H1 (cell line): ENCODE results near the gene KLHL41. TPM values are rescaled to one million over a fixed set of nuclear protein-coding genes. Genes with fewer than 3 reads are reported as not detected.

Experiments used
- CTCF ChIA-PET: fragments of 300-600 bp; sonication (Branson Sonifier 250); formaldehyde crosslinking; loops from one replicate; lab custom pipeline; 2021; ENCODE audit not compliant: partially characterized antibody; lab: Charles Lee
- POLR2A ChIA-PET: fragments of 300-600 bp; sonication (Branson Sonifier 250); formaldehyde crosslinking; loops from one replicate; lab custom pipeline; 2021; ENCODE audit warnings: inconsistent platforms; ENCODE audit not compliant: partially characterized antibody; lab: Charles Lee
- DNase-seq, 2 experiments: peaks; one replicate each; pipeline versions ENCODE4 v3.0.0 to v3.0.0-alpha.2; 2010 to 2022; ENCODE audit warnings: low spot score in 2 of 2, low read depth in 1 of 2, mixed read lengths in 1 of 2
- FAIRE-seq: peaks from 2 replicates; lab custom pipeline; 2011; peaks lifted over from hg19 to GRCh38; lab: Jason Lieb, UNC
- H2AFZ ChIP-seq: 2 replicates; pipeline ENCODE4 v1.8.1; 2012; ENCODE audit warnings: low read length, inconsistent platforms
- H2AK5ac ChIP-seq: 2 replicates; pipeline ENCODE4 v1.6.1; 2013; ENCODE audit warnings: low read depth, low read length
- H2BK120ac ChIP-seq: replicated peaks from 2 replicates; pipeline ENCODE3; 2013; ENCODE audit warnings: low read depth, low read length, inconsistent platforms
- H2BK12ac ChIP-seq: 2 replicates; pipeline ENCODE4 v1.6.1; 2013; ENCODE audit warnings: low read depth, low read length
- H2BK15ac ChIP-seq: 2 replicates; pipeline ENCODE4 v1.6.1; 2013; ENCODE audit warnings: low read length
- H2BK20ac ChIP-seq: 2 replicates; pipeline ENCODE4 v1.6.1; 2013; ENCODE audit warnings: low read length
- H2BK5ac ChIP-seq: 2 replicates; pipeline ENCODE4 v1.6.1; 2013; ENCODE audit warnings: low read depth, low read length
- H3K14ac ChIP-seq: 2 replicates; pipeline ENCODE4 v1.6.1; 2013; ENCODE audit warnings: inconsistent platforms; ENCODE audit not compliant: insufficient read length
- H3K18ac ChIP-seq: 2 replicates; pipeline ENCODE4 v1.6.1; 2013; ENCODE audit warnings: low read length; ENCODE audit errors: extremely low read depth
- H3K23ac ChIP-seq: 2 replicates; pipeline ENCODE4 v1.6.1; 2013; ENCODE audit warnings: inconsistent platforms; ENCODE audit not compliant: insufficient read length
- H3K23me2 ChIP-seq: 2 replicates; pipeline ENCODE4 v1.6.1; 2013; ENCODE audit warnings: low read depth, low read length
- H3K27ac ChIP-seq: 2 replicates; pipeline ENCODE4 v1.6.1; 2011; ENCODE audit warnings: low read depth, low read length, inconsistent platforms
- H3K27me3 ChIP-seq, 4 experiments: replicated peaks in 1 of 4; 1 replicate in 1 of 4; 2 replicates in 3 of 4; pipeline versions ENCODE4 v1.6.1 to v1.8.1; 2011 to 2013; ENCODE audit warnings: low read length in 3 of 4, mild to moderate bottlenecking in 3 of 4, inconsistent platforms in 2 of 4, mixed read lengths in 2 of 4, moderate library complexity in 1 of 4; ENCODE audit not compliant: control insufficient read depth in 3 of 4, insufficient read depth in 3 of 4; ENCODE audit errors: extremely low read depth in 1 of 4
- H3K36me3 ChIP-seq, 4 experiments: 2 replicates each; pipeline versions ENCODE4 v1.6.1 to v1.8.1; 2011 to 2013; ENCODE audit warnings: mild to moderate bottlenecking in 4 of 4, low read length in 3 of 4, moderate library complexity in 2 of 4, control low read depth in 1 of 4, inconsistent platforms in 1 of 4; ENCODE audit not compliant: insufficient read depth in 4 of 4, control insufficient read depth in 2 of 4
- H3K4ac ChIP-seq: replicated peaks from 2 replicates; pipeline ENCODE3; 2013; ENCODE audit warnings: low read length, low read depth, mixed read lengths, inconsistent platforms; ENCODE audit not compliant: insufficient read length
- H3K4me1 ChIP-seq, 4 experiments: replicated peaks in 1 of 4; 1 replicate in 1 of 4; 2 replicates in 3 of 4; pipeline versions ENCODE4 v1.6.1 to v1.8.1; 2011 to 2013; ENCODE audit warnings: low read length in 3 of 4, inconsistent platforms in 2 of 4, mixed read lengths in 1 of 4; ENCODE audit not compliant: insufficient read depth in 4 of 4, control insufficient read depth in 3 of 4
- H3K4me2 ChIP-seq, 2 experiments: 2 replicates each; pipeline versions ENCODE4 v1.6.1 to v1.8.1; 2011 to 2013; ENCODE audit warnings: low read depth in 2 of 2, low read length in 2 of 2, control low read depth in 1 of 2, inconsistent platforms in 1 of 2, mild to moderate bottlenecking in 1 of 2; ENCODE audit not compliant: insufficient read depth in 1 of 2
- H3K4me3 ChIP-seq, 4 experiments: fragments of 200-600, 300-600 bp in 1 of 4; sonication (generic), shearing (Covaris generic), sonication (Bioruptor Twin) in 1 of 4; 2 replicates each; pipeline versions ENCODE4 v1.5.1 to v1.8.1; 2011 to 2016; ENCODE audit warnings: low read length in 4 of 4, low read depth in 3 of 4, control low read depth in 2 of 4, inconsistent platforms in 2 of 4, mild to moderate bottlenecking in 2 of 4, mixed read lengths in 1 of 4, moderate library complexity in 1 of 4; ENCODE audit not compliant: insufficient read depth in 2 of 4; ENCODE audit errors: extremely low read depth in 1 of 4
- H3K56ac ChIP-seq: replicated peaks from 2 replicates; pipeline ENCODE3; 2013; ENCODE audit warnings: low read depth, mild to moderate bottlenecking, mixed read lengths, low read length, inconsistent platforms; ENCODE audit not compliant: insufficient read length
- H3K79me1 ChIP-seq: 2 replicates; pipeline ENCODE4 v1.6.1; 2013; ENCODE audit warnings: low read depth, low read length, control low read depth
- H3K79me2 ChIP-seq, 2 experiments: 2 replicates each; pipeline versions ENCODE4 v1.6.1 to v1.8.1; 2012 to 2013; ENCODE audit warnings: low read length in 2 of 2, mild to moderate bottlenecking in 2 of 2, inconsistent platforms in 1 of 2; ENCODE audit not compliant: insufficient read depth in 2 of 2, control insufficient read depth in 1 of 2
- H3K9ac ChIP-seq, 4 experiments: replicated peaks in 1 of 4; 1 replicate in 1 of 4; 2 replicates in 3 of 4; pipeline versions ENCODE4 v1.6.1 to v1.8.1; 2011 to 2013; ENCODE audit warnings: low read depth in 3 of 4, low read length in 3 of 4, control low read depth in 2 of 4, mild to moderate bottlenecking in 2 of 4, moderate library complexity in 2 of 4, inconsistent platforms in 1 of 4; ENCODE audit errors: extremely low read depth in 1 of 4
- H3K9me3 ChIP-seq, 2 experiments: 2 replicates each; pipeline versions ENCODE4 v1.6.1 to v1.8.1; 2012 to 2013; ENCODE audit warnings: mild to moderate bottlenecking in 2 of 2, moderate library complexity in 2 of 2, control low read depth in 1 of 2, inconsistent platforms in 1 of 2, low read depth in 1 of 2, low read length in 1 of 2, mixed read lengths in 1 of 2; ENCODE audit not compliant: insufficient read depth in 2 of 2
- H4K20me1 ChIP-seq, 2 experiments: replicated peaks in 1 of 2; 2 replicates each; pipeline versions ENCODE3 to v1.8.1; 2011 to 2013; ENCODE audit warnings: inconsistent platforms in 2 of 2, low read length in 2 of 2, mild to moderate bottlenecking in 1 of 2; ENCODE audit not compliant: insufficient read depth in 2 of 2, control insufficient read depth in 1 of 2
- H4K5ac ChIP-seq: 2 replicates; pipeline ENCODE4 v1.6.1; 2013; ENCODE audit warnings: low read length, low read depth, mixed read lengths, inconsistent platforms; ENCODE audit not compliant: insufficient read length
- H4K8ac ChIP-seq: 2 replicates; pipeline ENCODE4 v1.8.0; 2013; ENCODE audit warnings: mild to moderate bottlenecking, moderate library complexity, low read length, inconsistent platforms; ENCODE audit not compliant: insufficient read depth; ENCODE audit errors: extremely low read depth
- H4K91ac ChIP-seq: replicated peaks from 2 replicates; pipeline ENCODE3; 2013; ENCODE audit warnings: low read length, mixed read lengths, inconsistent platforms; ENCODE audit not compliant: insufficient read length
- BRCA1 ChIP-seq: IDR thresholded peaks from 2 replicates; pipeline ENCODE4 v1.6.1; 2012; ENCODE audit warnings: low read depth, low read length, improper control_type of control experiment
- CBX5 ChIP-seq: fragments of 300-800, 300-1000 bp; sonication (generic); IDR thresholded peaks from 2 replicates; pipeline ENCODE4 v1.7.1; 2016; ENCODE audit warnings: antibody characterized with exemption, low read length, low read depth
- CHD2 ChIP-seq: IDR thresholded peaks from 2 replicates; pipeline ENCODE4 v1.6.1; 2012; ENCODE audit warnings: low read length, improper control_type of control experiment
- CTBP2 ChIP-seq: IDR thresholded peaks from 2 replicates; pipeline ENCODE4 v1.7.0; 2011; ENCODE audit warnings: borderline replicate concordance, mild to moderate bottlenecking, moderate library complexity, mixed read lengths, low read length; ENCODE audit not compliant: insufficient read depth, insufficient read length
- JUN ChIP-seq: IDR thresholded peaks from 2 replicates; pipeline ENCODE4 v1.6.1; 2011; ENCODE audit warnings: low read depth, mild to moderate bottlenecking, improper control_type of control experiment, low read length
- POLR2A ChIP-seq, 2 experiments: IDR thresholded peaks; 1 replicate in 1 of 2; 2 replicates in 1 of 2; pipeline ENCODE4 v1.6.1; 2011; ENCODE audit warnings: low read depth in 2 of 2, low read length in 2 of 2, mild to moderate bottlenecking in 2 of 2; ENCODE audit errors: control extremely low read depth in 1 of 2
- SUZ12 ChIP-seq: fragments of 200-600 bp; sonication (generic); IDR thresholded peaks from 2 replicates; pipeline ENCODE4 v1.6.1; 2012; ENCODE audit warnings: mild to moderate bottlenecking, inconsistent platforms, low read length, moderate library complexity, mixed read lengths
- TAF1 ChIP-seq: IDR thresholded peaks from 2 replicates; pipeline ENCODE4 v1.6.1; 2011; ENCODE audit warnings: mild to moderate bottlenecking, low read depth, low read length
- WGBS, 2 experiments: shearing (Covaris generic) in 1 of 2; methylation state at CpG; one replicate each; pipeline versions ENCODE4 v1.1.6 to v1.1.7; 2013 to 2015; ENCODE audit warnings: low lambda C conversion rate in 2 of 2, mixed read lengths in 2 of 2, inconsistent platforms in 1 of 2, low coverage in 1 of 2, missing lambda C conversion rate in 1 of 2; ENCODE audit not compliant: insufficient replicate concordance in 2 of 2, insufficient coverage in 1 of 2, insufficient read length in 1 of 2; ENCODE audit errors: extremely low coverage in 1 of 2, missing lambda C conversion rate in 1 of 2; 5-methylcytosine and 5-hydroxymethylcytosine counted together
- polyA plus RNA-seq, 7 experiments: library from polyadenylated mRNA; depleted of rRNA in 3 of 7; stranded (reverse) in 5 of 7; unstranded in 2 of 7; fragments of >200 nt in 5 of 7; fragments of 200-250 nt in 2 of 7; gene quantifications; 1 replicate in 5 of 7; 2 replicates in 1 of 7; 4 replicates in 1 of 7; pipeline versions ENCODE4 v1.2.1 to v1.2.3, GENCODE V29; 2011 to 2013; ENCODE audit warnings: missing spikeins in 2 of 7, mixed read lengths in 2 of 7
- total RNA-seq: library from RNA; stranded (reverse); fragmentation: NEBNext Ultra II Directional; extraction: Animal tissue kit (Norgen Biotek cat#: 25700); gene quantifications from 2 replicates; pipeline ENCODE4 v1.2.1, GENCODE V29; 2021
- TF ChIP-seq, protein P1 (sequence below): IDR thresholded peaks from 2 replicates; pipeline ENCODE4 v1.6.1; 2011; ENCODE audit warnings: low read length, improper control_type of control experiment

KLHL41 gene
- total and polyA plus RNA-seq, 2 of the 8 experiments (the other 6 are each of a cell fraction or from before 2014, with no cell fraction given): not detected

DNA sequence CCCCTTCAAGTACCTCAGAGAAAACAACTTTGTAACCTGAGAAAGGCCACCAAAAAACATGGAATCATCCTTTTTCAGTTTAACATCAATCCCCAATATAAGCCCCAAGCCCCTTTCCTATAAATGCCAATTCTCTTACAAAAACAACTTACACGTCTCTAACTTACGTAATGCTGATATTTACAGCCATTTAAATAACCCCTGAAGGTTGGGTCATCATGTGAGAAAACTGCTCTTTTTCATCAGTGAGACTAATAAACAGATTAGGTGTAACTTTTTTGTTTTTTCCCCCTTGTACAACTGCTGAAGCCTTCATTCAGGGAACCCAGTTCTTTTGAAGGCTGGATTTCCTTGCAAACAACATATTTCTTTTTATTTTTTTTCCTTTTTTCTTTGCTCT lies 60.4 kb downstream of the KLHL41 start:
- no peak overlapping the region for H3K4me3 ChIP-seq
- no peak overlapping the region for H4K91ac ChIP-seq
- H3K23me2 ChIP-seq: 0 out of 2 replicates have a peak, but pooled peaks cover 3% of the 10 kb centered on the region
- DNase-seq (no peak), FAIRE-seq (no peak)
- H2BK12ac ChIP-seq: no peak overlapping the region
- TF ChIP-seq CHD2: no peak
- no peak for TF ChIP-seq TAF1
- TF ChIP-seq CBX5: no peak
- TF ChIP-seq BRCA1: no peak
- TF ChIP-seq POLR2A (IDR thresholded peaks at IDR 0.05; ENCODE audit: control extremely low read depth in 1 of 2, low read depth in 2 of 2, low read length in 2 of 2): no peak
- TF ChIP-seq JUN: no peak
- no peak for TF ChIP-seq SUZ12
- no peak for TF ChIP-seq CTBP2
- TF ChIP-seq, protein P1, sequence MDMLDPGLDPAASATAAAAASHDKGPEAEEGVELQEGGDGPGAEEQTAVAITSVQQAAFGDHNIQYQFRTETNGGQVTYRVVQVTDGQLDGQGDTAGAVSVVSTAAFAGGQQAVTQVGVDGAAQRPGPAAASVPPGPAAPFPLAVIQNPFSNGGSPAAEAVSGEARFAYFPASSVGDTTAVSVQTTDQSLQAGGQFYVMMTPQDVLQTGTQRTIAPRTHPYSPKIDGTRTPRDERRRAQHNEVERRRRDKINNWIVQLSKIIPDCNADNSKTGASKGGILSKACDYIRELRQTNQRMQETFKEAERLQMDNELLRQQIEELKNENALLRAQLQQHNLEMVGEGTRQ: no peak
- no peak overlapping the region for H2AK5ac ChIP-seq
- no peaks in the 10 kb centered on the region for H3K9me3 ChIP-seq
- peaks cover 0 to 7% (median 0%) of the 10 kb centered on the region in 4 experiments; a peak in 1 of 8 replicates for H3K36me3 ChIP-seq
- peaks cover 0 to 5% of the 10 kb centered on the region in 2 experiments for H4K20me1 ChIP-seq
- peaks cover 0 to 39% of the 10 kb centered on the region in 2 experiments; a peak in 3 of 4 replicates for H3K79me2 ChIP-seq
- no peak overlapping the region for H4K5ac ChIP-seq
- WGBS, 2 experiments: 94 to 100% methylated on average over 2 of the region's 2 CpGs
- ChIA-PET CTCF (no interaction called here), POLR2A (interaction anchor here (0.6 kb wide), 1 partner anchor 130 kb away, joined by 3 read pairs; no protein-coding TSS in a partner anchor)
- no peak overlapping the region for H3K23ac ChIP-seq
- H3K4ac ChIP-seq: no peak overlapping the region
- no peak overlapping the region for H2AFZ ChIP-seq
- no peak overlapping the region for H2BK120ac ChIP-seq
- H4K8ac ChIP-seq: no peak overlapping the region
- H3K14ac ChIP-seq: no peak overlapping the region
- H3K56ac ChIP-seq: no peak overlapping the region
- H3K4me1 ChIP-seq: no peaks in the 10 kb centered on the region
- no peak overlapping the region for H2BK5ac ChIP-seq
- H3K79me1 ChIP-seq: no peaks in the 10 kb centered on the region
- no peak overlapping the region for H3K9ac ChIP-seq
- no peak overlapping the region for H2BK20ac ChIP-seq
- no peak overlapping the region; a peak in 1 of 4 replicates for H3K4me2 ChIP-seq
- no peak overlapping the region for H3K18ac ChIP-seq
- no peak overlapping the region for H3K27ac ChIP-seq
- H3K27me3 ChIP-seq: no peaks in the 10 kb centered on the region
- H2BK15ac ChIP-seq: no peak overlapping the region
